ENCODE results near the gene ATP7B.

ATP7B gene

GRCh38 chr13:51895906-51896888 is 115.1 kb downstream of the ATP7B start:
- DNase-seq (ENCODE audit: low read depth in 2 of 2, low spot score in 1 of 2): no peak

- DNase-seq (ENCODE audit: low read depth in 2 of 2, low spot score in 1 of 2): no peak
Measured at GRCh38 chr13:51894239-51894638, 117.0 kb downstream of the ATP7B start.

- no peak for DNase-seq (ENCODE audit: low read depth in 2 of 2, low spot score in 1 of 2)
Measured at GRCh38 chr13:51892657-51893056, 118.6 kb downstream of the ATP7B start.

GRCh38 chr13:51887468-51887867 is 123.8 kb downstream of the ATP7B start:
- no peak for DNase-seq (ENCODE audit: low read depth in 2 of 2, low spot score in 1 of 2)

GRCh38 chr13:51885651-51886050 is 125.6 kb downstream of the ATP7B start:
- DNase-seq (ENCODE audit: low read depth in 2 of 2, low spot score in 1 of 2): no peak

GRCh38 chr13:51883226-51883600 is 128.0 kb downstream of the ATP7B start:
- DNase-seq (ENCODE audit: low read depth in 2 of 2, low spot score in 1 of 2): no peak

Data from stimulated activated CD8-positive, alpha-beta memory T cell treated with anti-CD3 and anti-CD28 coated beads, Interleukin-4, amount 100 ng/mL, for 4 hours (primary cell).